Measurements from ENCODE around the gene CD2AP.
"Not testable (repeated sequence)": the region's sequence is repeated elsewhere in the genome, so short reads cannot be mapped to it uniquely, and the experiment has no call there.

The CD2AP gene

GRCh38 chr6:47457370-47457769 is 20.2 kb upstream of the CD2AP start:
- in situ Hi-C loops (cut with MboI; ENCODE audit: low sequenced_read_pairs), result no loop called here

GRCh38 chr6:47464052-47464451 is 13.5 kb upstream of the CD2AP start:
- in situ Hi-C loops (cut with MboI; ENCODE audit: low sequenced_read_pairs), result no loop called here

GRCh38 chr6:47465117-47465516 is 12.5 kb upstream of the CD2AP start:
- in situ Hi-C loops (cut with MboI; ENCODE audit: low sequenced_read_pairs), result no loop called here

GRCh38 chr6:47471911-47472310 is 5.7 kb upstream of the CD2AP start:
- in situ Hi-C loops (cut with MboI; ENCODE audit: low sequenced_read_pairs), result no loop called here

- in situ Hi-C loops (cut with MboI; ENCODE audit: low sequenced_read_pairs), result no loop called here
Measured at GRCh38 chr6:47473791-47474346, 3.7 kb upstream of the CD2AP start.

GRCh38 chr6:47475319-47475816 is 2.2 kb upstream of the CD2AP start:
- in situ Hi-C loops (cut with MboI; ENCODE audit: low sequenced_read_pairs), result no loop called here

GRCh38 chr6:47476781-47477496 is 650 bp upstream of the CD2AP start:
- in situ Hi-C loops (cut with MboI; ENCODE audit: low sequenced_read_pairs), result no loop called here

GRCh38 chr6:47478233-47479139 is 897 bp downstream of the CD2AP start:
- in situ Hi-C loops (cut with MboI; ENCODE audit: low sequenced_read_pairs), result no loop called here

- in situ Hi-C loops (cut with MboI; ENCODE audit: low sequenced_read_pairs), result no loop called here
Measured at GRCh38 chr6:47479140-47479508, 1.5 kb downstream of the CD2AP start.

GRCh38 chr6:47479874-47480273 is 2.3 kb downstream of the CD2AP start:
- in situ Hi-C loops (cut with MboI; ENCODE audit: low sequenced_read_pairs), result no loop called here

- in situ Hi-C loops (cut with MboI; ENCODE audit: low sequenced_read_pairs), result not testable (repeated sequence)
Measured at GRCh38 chr6:47481213-47481612, 3.6 kb downstream of the CD2AP start.

- in situ Hi-C loops (cut with MboI; ENCODE audit: low sequenced_read_pairs), result no loop called here
Measured at GRCh38 chr6:47481806-47482205, 4.2 kb downstream of the CD2AP start.

GRCh38 chr6:47483516-47483852 is 5.9 kb downstream of the CD2AP start:
- in situ Hi-C loops (cut with MboI; ENCODE audit: low sequenced_read_pairs), result no loop called here

- in situ Hi-C loops (cut with MboI; ENCODE audit: low sequenced_read_pairs), result no loop called here
Measured at GRCh38 chr6:47483853-47484546, 6.4 kb downstream of the CD2AP start.

- in situ Hi-C loops (cut with MboI; ENCODE audit: low sequenced_read_pairs), result no loop called here
Measured at GRCh38 chr6:47484616-47485015, 7.0 kb downstream of the CD2AP start.

GRCh38 chr6:47485083-47485482 is 7.5 kb downstream of the CD2AP start:
- in situ Hi-C loops (cut with MboI; ENCODE audit: low sequenced_read_pairs), result no loop called here

GRCh38 chr6:47485491-47486135 is 8.0 kb downstream of the CD2AP start:
- in situ Hi-C loops (cut with MboI; ENCODE audit: low sequenced_read_pairs), result no loop called here

GRCh38 chr6:47489995-47490394 is 12.4 kb downstream of the CD2AP start:
- in situ Hi-C loops (cut with MboI; ENCODE audit: low sequenced_read_pairs), result no loop called here

- in situ Hi-C loops (cut with MboI; ENCODE audit: low sequenced_read_pairs), result no loop called here
Measured at GRCh38 chr6:47490676-47491075, 13.1 kb downstream of the CD2AP start.

- in situ Hi-C loops (cut with MboI; ENCODE audit: low sequenced_read_pairs), result no loop called here
Measured at GRCh38 chr6:47492355-47492754, 14.8 kb downstream of the CD2AP start.

GRCh38 chr6:47495207-47495606 is 17.6 kb downstream of the CD2AP start:
- in situ Hi-C loops (cut with MboI; ENCODE audit: low sequenced_read_pairs), result no loop called here
